Retinal pigment epithelial cell (primary cell): ENCODE measurements around the gene SEPTIN11.

Experiments
- DNase-seq: peaks from one replicate; pipeline ENCODE4 v3.0.0-alpha.2; 2010; ENCODE audit warnings: low read depth
- H3K4me3 ChIP-seq: 2 replicates; pipeline ENCODE4 v1.5.1; 2011; ENCODE audit warnings: mild to moderate bottlenecking, low read length, control low read depth, moderate library complexity
- CTCF ChIP-seq: conservative IDR thresholded peaks from 2 replicates; pipeline ENCODE4 v1.5.1; 2011; ENCODE audit warnings: low read depth, low read length, control low read depth, inconsistent platforms

The SEPTIN11 gene

GRCh38 chr4:76969495-76969894, 19.9 kb downstream of the SEPTIN11 start:
- no peak for TF ChIP-seq CTCF
- DNase-seq: no peak
- H3K4me3 ChIP-seq: no peak overlapping the region

- no peak for DNase-seq
- H3K4me3 ChIP-seq: no peak overlapping the region
- TF ChIP-seq CTCF: no peak
Observed at GRCh38 chr4:76969941-76970529, 20.5 kb downstream of the SEPTIN11 start.

GRCh38 chr4:76972306-76972705, 22.8 kb downstream of the SEPTIN11 start:
- TF ChIP-seq CTCF: no peak
- DNase-seq: no peak

GRCh38 chr4:76974150-76974549, 24.6 kb downstream of the SEPTIN11 start:
- no peak for DNase-seq
- H3K4me3 ChIP-seq: no peak overlapping the region
- no peak for TF ChIP-seq CTCF

More at GRCh38 chr4:76972306-76972705, 22.8 kb downstream of the SEPTIN11 start:
- no peak overlapping the region for H3K4me3 ChIP-seq

- no peak for DNase-seq
- no peak overlapping the region for H3K4me3 ChIP-seq
- no peak for TF ChIP-seq CTCF
Observed at GRCh38 chr4:76977113-76977512, 27.6 kb downstream of the SEPTIN11 start.

GRCh38 chr4:76977736-76978350, 28.3 kb downstream of the SEPTIN11 start:
- no peak for TF ChIP-seq CTCF
- no peak for DNase-seq
- H3K4me3 ChIP-seq: no peak overlapping the region

GRCh38 chr4:76979236-76979635, 29.7 kb downstream of the SEPTIN11 start:
- DNase-seq: no peak
- TF ChIP-seq CTCF: no peak
- H3K4me3 ChIP-seq: no peak overlapping the region
